ENCODE data around the gene GPS1. TPM values are rescaled to one million over a fixed set of nuclear protein-coding genes. Genes with fewer than 3 reads are reported as not detected.

GPS1 gene
- total and polyA plus RNA-seq, 10 of the 15 experiments (the other 5 are each of a cell fraction or from before 2014, with no cell fraction given), result 2.2 to 146 (median 77.7) TPM

GRCh38 chr17:82036634-82037091 lies 15.0 kb upstream of the GPS1 start (continued):
- TF ChIP-seq ZNF687 (IDR thresholded peaks at IDR 0.05), result no peak
- no peak for TF ChIP-seq SIN3A (IDR thresholded peaks at IDR 0.05; ENCODE audit: low read depth, low read length)
- no peak for TF ChIP-seq ZNF592 (IDR thresholded peaks at IDR 0.05)
- no peak for TF ChIP-seq ATF7 (IDR thresholded peaks at IDR 0.05; ENCODE audit: low read depth)
- TF ChIP-seq FOS (IDR thresholded peaks at IDR 0.05; ENCODE audit: borderline replicate concordance, extremely low read depth, insufficient read length), result no peak
- no peak for TF ChIP-seq POLR2A (IDR thresholded peaks at IDR 0.05; ENCODE audit: low read depth, low read length)
